Neural progenitor cell (in vitro differentiated cells): ENCODE data around the gene SEC22A.

Experiments
- CTCF ChIP-seq: fragments of 200-600 bp; sonication (generic); IDR thresholded peaks from 2 replicates; pipeline ENCODE4 v1.5.1; 2017; ENCODE audit warnings: antibody characterized with exemption, mild to moderate bottlenecking
- EZH2 ChIP-seq: fragments of 200-600 bp; sonication (generic); IDR thresholded peaks from 2 replicates; pipeline ENCODE4 v1.6.1; 2017; ENCODE audit warnings: antibody characterized with exemption, mild to moderate bottlenecking, moderate library complexity
- EZH2phosphoT487 ChIP-seq: fragments of 200-600 bp; sonication (generic); IDR thresholded peaks from 2 replicates; pipeline ENCODE4 v1.6.1; 2017; ENCODE audit warnings: antibody characterized with exemption

GRCh38 chr3:123287051-123287961 lies 85.6 kb downstream of the SEC22A start:
- no peak for TF ChIP-seq EZH2
- no peak for TF ChIP-seq CTCF
- TF ChIP-seq EZH2phosphoT487 = no peak
